NCI-H2029 treated with DMSO at 0.1 percent for 48 hours (cell line): ENCODE results near the gene ABCC3.

ENCODE experiments used
- DNase-seq: peaks from one replicate; lab custom pipeline; 2025; lab: John Stamatoyannopoulos, UW

Gene ABCC3

DNA sequence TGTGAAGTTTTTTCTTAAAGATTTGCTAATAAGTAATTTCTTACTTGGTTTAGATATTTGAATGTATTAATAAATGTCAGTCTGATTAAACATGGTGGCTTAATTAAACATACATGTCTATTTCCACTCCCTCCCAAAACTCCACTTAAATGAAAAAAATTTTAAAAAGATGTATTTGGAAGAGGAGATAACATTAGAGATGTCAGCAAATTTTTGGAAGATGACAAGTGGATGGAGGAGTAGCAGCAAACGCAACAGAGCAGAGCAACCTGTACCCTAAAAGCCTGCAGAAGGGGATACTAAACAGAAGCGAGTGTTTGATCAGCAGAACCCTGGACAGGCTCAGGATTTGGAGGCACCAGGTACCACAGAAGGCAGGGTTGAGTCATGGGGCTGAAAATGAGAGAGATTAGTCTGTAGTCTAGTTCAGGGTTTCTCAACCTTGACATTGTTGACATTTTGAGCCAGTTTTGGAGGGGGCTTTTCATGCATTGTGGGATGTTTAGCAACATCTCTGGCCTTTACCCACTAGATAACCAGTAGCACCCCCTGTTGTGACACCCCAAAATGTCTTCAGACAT, 102.5 kb downstream of the ABCC3 start:
- DNase-seq = no peak

DNA sequence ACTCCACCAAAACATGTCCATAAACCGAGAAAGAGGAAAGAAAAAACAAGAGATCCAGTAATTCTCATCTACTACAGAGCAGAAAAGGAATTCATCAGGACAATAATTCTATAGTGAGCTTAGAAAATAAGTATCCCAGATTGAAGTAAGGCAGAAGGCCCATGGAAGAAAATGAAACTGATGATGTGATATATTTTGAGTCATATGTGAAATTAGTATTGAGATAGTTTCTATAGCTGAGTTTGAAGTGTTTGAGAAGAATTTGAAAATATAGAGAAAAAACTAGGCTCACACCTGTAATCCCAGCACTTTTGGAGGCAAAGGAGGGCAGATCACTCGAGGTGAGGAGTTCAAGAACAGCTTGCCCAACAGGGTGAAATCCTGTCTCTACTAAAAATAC, 104.4 kb downstream of the ABCC3 start:
- no peak for DNase-seq
